HepG2 (cell line): ENCODE data around the gene NAV3. TPM values are rescaled to one million over a fixed set of nuclear protein-coding genes. Genes with fewer than 3 reads are reported as not detected.

Experiments used
- ATAC-seq: fragments of 200-7000 bp; cut with Tn5 transposase; 3 replicates; pipeline ENCODE4 v1.9.1; 2020; ENCODE audit warnings: mild to moderate bottlenecking, moderate library complexity
- BruUV-seq: library from RNA; stranded (reverse); fragments of 400-500 nt; replicated peaks from 2 replicates; lab custom pipeline; 2021; lab: Mats Ljungman, UMichigan
- CTCF ChIA-PET: fragments of 300-600 bp; formaldehyde crosslinking; extraction: SDS; loops from one replicate; lab custom pipeline; 2021; ENCODE audit warnings: low total read pairs, inconsistent platforms, low intra/inter-chr PET ratio; lab: Yijun Ruan, JAX
- POLR2A ChIA-PET: fragments of 350-600 bp; sonication (Branson Sonifier 250); formaldehyde crosslinking; loops from one replicate; lab custom pipeline; 2020; ENCODE audit warnings: antibody characterized with exemption, inconsistent platforms; lab: Yijun Ruan, JAX
- DNase-seq: peaks from one replicate; pipeline ENCODE4 v3.0.0-alpha.2; 2015; ENCODE audit warnings: low spot score
- FAIRE-seq: peaks from 3 replicates; lab custom pipeline; 2011; peaks lifted over from hg19 to GRCh38; lab: Jason Lieb, UNC
- H2AFZ ChIP-seq: one replicate; pipeline ENCODE4 v1.6.1; 2011; ENCODE audit warnings: low read length, inconsistent platforms
- H3K27ac ChIP-seq: fragments of 300-600 bp; 3 replicates; pipeline ENCODE4 v1.8.0; 2011; ENCODE audit warnings: mixed run types, mild to moderate bottlenecking, mixed read lengths, low read length, inconsistent platforms; ENCODE audit not compliant: insufficient read depth; ENCODE audit errors: extremely low read length
- H3K27me3 ChIP-seq, 2 experiments: fragments of 200-600 bp in 1 of 2; 2 replicates in 1 of 2; 3 replicates in 1 of 2; pipeline versions ENCODE4 v1.6.0 to v1.8.0; 2011; ENCODE audit warnings: low read length in 2 of 2, mild to moderate bottlenecking in 2 of 2, moderate library complexity in 2 of 2, inconsistent platforms in 1 of 2; ENCODE audit not compliant: insufficient read depth in 2 of 2, control insufficient read depth in 1 of 2
- H3K36me3 ChIP-seq, 2 experiments: fragments of 200-600 bp in 1 of 2; replicated peaks in 1 of 2; 2 replicates in 1 of 2; 3 replicates in 1 of 2; pipeline versions ENCODE4 v1.5.1 to v1.8.0; 2011; ENCODE audit warnings: low read length in 2 of 2, inconsistent platforms in 1 of 2; ENCODE audit not compliant: insufficient read depth in 2 of 2, control insufficient read depth in 1 of 2
- H3K4me1 ChIP-seq: 2 replicates; pipeline ENCODE4 v1.5.1; 2012; ENCODE audit warnings: low read length, inconsistent platforms; ENCODE audit not compliant: insufficient read depth
- H3K4me2 ChIP-seq: 2 replicates; pipeline ENCODE4 v1.6.0; 2011; ENCODE audit warnings: low read depth, low read length, inconsistent platforms
- H3K4me3 ChIP-seq, 3 experiments: fragments of 200-600 bp in 1 of 3; sonication (generic), shearing (Covaris generic) in 1 of 3; replicated peaks in 1 of 3; 2 replicates each; pipeline ENCODE4 v1.5.1; 2011 to 2016; ENCODE audit warnings: low read length in 3 of 3, inconsistent platforms in 2 of 3, low read depth in 2 of 3, mild to moderate bottlenecking in 2 of 3, control low read depth in 1 of 3, mixed read lengths in 1 of 3; ENCODE audit not compliant: insufficient read depth in 1 of 3
- H3K79me2 ChIP-seq: one replicate; pipeline ENCODE4 v1.6.1; 2011; ENCODE audit warnings: low read length, inconsistent platforms; ENCODE audit not compliant: insufficient read depth
- H3K9ac ChIP-seq: 2 replicates; pipeline ENCODE4 v1.6.0; 2011; ENCODE audit warnings: mild to moderate bottlenecking, low read depth, low read length, inconsistent platforms; ENCODE audit not compliant: insufficient read depth
- H3K9me3 ChIP-seq: 2 replicates; pipeline ENCODE4 v1.5.1; 2012; ENCODE audit warnings: mild to moderate bottlenecking, low read length
- H4K20me1 ChIP-seq: 2 replicates; pipeline ENCODE4 v1.6.0; 2011; ENCODE audit warnings: inconsistent platforms, mild to moderate bottlenecking, low read length, moderate library complexity; ENCODE audit not compliant: insufficient read depth
- FOXO1 ChIP-seq: sonication (generic); formaldehyde crosslinking; IDR thresholded peaks from 2 replicates; pipeline ENCODE4 v1.4.0; 2020; ENCODE audit warnings: missing genetic modification reagents
- KAT8 ChIP-seq: IDR thresholded peaks from 2 replicates; pipeline ENCODE4 v1.6.1; 2016; ENCODE audit warnings: missing genetic modification reagents, missing compliant biosample characterization
- MLXIP ChIP-seq: sonication (generic); formaldehyde crosslinking; IDR thresholded peaks from 2 replicates; pipeline ENCODE4 v1.9.0; 2021; ENCODE audit warnings: missing genetic modification reagents, borderline replicate concordance
- PLRG1 ChIP-seq: fragments of 450-650 bp; conservative IDR thresholded peaks from 2 replicates; pipeline ENCODE4 v1.6.1; 2016
- ZNF280B ChIP-seq: sonication (generic); formaldehyde crosslinking; IDR thresholded peaks from 2 replicates; pipeline ENCODE4 v1.5.0; 2020; ENCODE audit warnings: missing genetic modification reagents, mild to moderate bottlenecking, borderline replicate concordance
- ZNF501 ChIP-seq: sonication (generic); formaldehyde crosslinking; IDR thresholded peaks from 2 replicates; pipeline ENCODE4 v1.5.1; 2020; ENCODE audit warnings: mild to moderate bottlenecking, moderate library complexity, missing genetic modification reagents
- ZNF570 ChIP-seq: sonication (generic); formaldehyde crosslinking; IDR thresholded peaks from 2 replicates; pipeline ENCODE4 v1.4.0; 2020; ENCODE audit warnings: mild to moderate bottlenecking, missing genetic modification reagents, borderline replicate concordance
- ZNF782 ChIP-seq: sonication (generic); formaldehyde crosslinking; IDR thresholded peaks from 2 replicates; pipeline ENCODE4 v1.4.0; 2020; ENCODE audit warnings: missing genetic modification reagents, mild to moderate bottlenecking, borderline replicate concordance
- ZSCAN12 ChIP-seq: sonication (generic); formaldehyde crosslinking; IDR thresholded peaks from 2 replicates; pipeline ENCODE4 v1.9.0; 2021; ENCODE audit warnings: mild to moderate bottlenecking, missing genetic modification reagents
- ZSCAN25 ChIP-seq: sonication (generic); formaldehyde crosslinking; IDR thresholded peaks from 2 replicates; pipeline ENCODE4 v1.8.0; 2022; ENCODE audit warnings: mild to moderate bottlenecking, missing genetic modification reagents
- WGBS: methylation state at CpG from one replicate; pipeline ENCODE4 v1.1.6; 2017; ENCODE audit warnings: low lambda C conversion rate; 5-methylcytosine and 5-hydroxymethylcytosine counted together
- in situ Hi-C: cut with HindIII; loops from 2 replicates; pipeline ENCODE4 v1.10.0; 2017; ENCODE audit warnings: low pct_unique_long_range_greater_than_20kb; ENCODE audit not compliant: extremely low pct_ligation_motif_present
- intact Hi-C: fragments of 100-400 bp; cut with micrococcal nuclease; formaldehyde crosslinking; loops from one replicate; pipeline ENCODE4 v1.10.0; 2022; ENCODE audit not compliant: unreplicated experiment
- polyA plus RNA-seq, 8 experiments: library from polyadenylated mRNA; depleted of rRNA in 3 of 8; stranded (reverse) in 7 of 8; unstranded in 1 of 8; fragments of >200 nt; fragmentation: Illumina TruSeq in 4 of 8; extraction: Trizol in 4 of 8; gene quantifications; 2 replicates each; pipeline versions ENCODE4 v1.2.1 to v1.2.3, GENCODE V29; 2011 to 2016; ENCODE audit warnings: low read depth in 4 of 8, missing spikeins in 1 of 8, mixed read lengths in 1 of 8; ENCODE audit not compliant: insufficient read depth in 1 of 8
- total RNA-seq, 5 experiments: library from RNA; depleted of rRNA; stranded (reverse); fragments of >200 nt; fragmentation: Illumina TruSeq; extraction: Trizol; gene quantifications; 2 replicates each; pipeline ENCODE4 v1.2.3, GENCODE V29; 2016; ENCODE audit warnings: low read depth in 1 of 5
- TF ChIP-seq, protein P1 (sequence below): sonication (generic); formaldehyde crosslinking; IDR thresholded peaks from 2 replicates; pipeline ENCODE4 v1.4.0; 2020; ENCODE audit warnings: low read depth, mild to moderate bottlenecking, missing genetic modification reagents
- TF ChIP-seq, protein P2 (sequence below): IDR thresholded peaks from 2 replicates; pipeline ENCODE4 v1.6.1; 2018; ENCODE audit warnings: missing genetic modification reagents, mild to moderate bottlenecking, missing compliant biosample characterization

Gene NAV3
- total and polyA plus RNA-seq, 2 of the 13 experiments (the other 11 are each of a cell fraction or from before 2014, with no cell fraction given), result 0.01 to 0.18 TPM

- POLR2A ChIA-PET, result no interaction called here
- WGBS, result 22% methylated on average over 1 of the region's 1 CpG
- in situ Hi-C loops (no loop called here), intact Hi-C loops (no loop called here)
- Histone ChIP-seq H3K4me1 (no peaks in the 10 kb centered on the region), H2AFZ (no peak overlapping the region), H3K79me2 (no peaks in the 10 kb centered on the region), H3K36me3 (no peaks in the 10 kb centered on the region), H3K27ac (no peak overlapping the region), H3K4me3 (no peak overlapping the region)
- DNase-seq, result no peak
- BruUV-seq, result no TSS peak
- CTCF ChIA-PET, result no interaction called here
- no peak for TF ChIP-seq ZNF782 (CRISPR knock-in tag)
- no peak for TF ChIP-seq ZNF570 (CRISPR knock-in tag)
- TF ChIP-seq, protein P1, sequence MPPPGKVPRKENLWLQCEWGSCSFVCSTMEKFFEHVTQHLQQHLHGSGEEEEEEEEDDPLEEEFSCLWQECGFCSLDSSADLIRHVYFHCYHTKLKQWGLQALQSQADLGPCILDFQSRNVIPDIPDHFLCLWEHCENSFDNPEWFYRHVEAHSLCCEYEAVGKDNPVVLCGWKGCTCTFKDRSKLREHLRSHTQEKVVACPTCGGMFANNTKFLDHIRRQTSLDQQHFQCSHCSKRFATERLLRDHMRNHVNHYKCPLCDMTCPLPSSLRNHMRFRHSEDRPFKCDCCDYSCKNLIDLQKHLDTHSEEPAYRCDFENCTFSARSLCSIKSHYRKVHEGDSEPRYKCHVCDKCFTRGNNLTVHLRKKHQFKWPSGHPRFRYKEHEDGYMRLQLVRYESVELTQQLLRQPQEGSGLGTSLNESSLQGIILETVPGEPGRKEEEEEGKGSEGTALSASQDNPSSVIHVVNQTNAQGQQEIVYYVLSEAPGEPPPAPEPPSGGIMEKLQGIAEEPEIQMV (CRISPR knock-in tag), result no peak
- TF ChIP-seq ZSCAN25, result no peak
- no peak for TF ChIP-seq KAT8
- no peak for TF ChIP-seq ZSCAN12 (CRISPR knock-in tag)
- TF ChIP-seq, all 625 proteins: peak for 0
- Histone ChIP-seq H3K4me2 (no peak overlapping the region), H3K9ac (no peak overlapping the region), H3K27me3 (no peaks in the 10 kb centered on the region; a peak in 1 of 5 replicates), H4K20me1 (no peaks in the 10 kb centered on the region), H3K9me3 (no peaks in the 10 kb centered on the region)
- ATAC-seq (no peak), FAIRE-seq (no peak)
Measured at GRCh38 chr12:78240827-78241226, 410.1 kb downstream of the NAV3 start.

- H3K36me3 ChIP-seq, result no peaks in the 10 kb centered on the region
- H3K4me1 ChIP-seq, result no peaks in the 10 kb centered on the region
- H3K79me2 ChIP-seq, result no peaks in the 10 kb centered on the region
- DNase-seq (no peak), FAIRE-seq (no peak), ATAC-seq (no peak)
- H3K4me3 ChIP-seq, result no peak overlapping the region
- POLR2A ChIA-PET, result no interaction called here
- no peak overlapping the region for H2AFZ ChIP-seq
- no peak overlapping the region for H3K27ac ChIP-seq
- no peaks in the 10 kb centered on the region for H4K20me1 ChIP-seq
- intact Hi-C loops (no loop called here), in situ Hi-C loops (no loop called here)
- BruUV-seq, result no TSS peak
- H3K9me3 ChIP-seq, result no peaks in the 10 kb centered on the region
- no peak overlapping the region for H3K4me2 ChIP-seq
- WGBS, result 4% methylated on average over 2 of the region's 6 CpGs
- no peaks in the 10 kb centered on the region; a peak in 1 of 5 replicates for H3K27me3 ChIP-seq
- CTCF ChIA-PET, result no interaction called here
- H3K9ac ChIP-seq, result no peak overlapping the region
- no peak for TF ChIP-seq PLRG1
- TF ChIP-seq ZNF280B (CRISPR knock-in tag), result no peak
- TF ChIP-seq, protein P2, sequence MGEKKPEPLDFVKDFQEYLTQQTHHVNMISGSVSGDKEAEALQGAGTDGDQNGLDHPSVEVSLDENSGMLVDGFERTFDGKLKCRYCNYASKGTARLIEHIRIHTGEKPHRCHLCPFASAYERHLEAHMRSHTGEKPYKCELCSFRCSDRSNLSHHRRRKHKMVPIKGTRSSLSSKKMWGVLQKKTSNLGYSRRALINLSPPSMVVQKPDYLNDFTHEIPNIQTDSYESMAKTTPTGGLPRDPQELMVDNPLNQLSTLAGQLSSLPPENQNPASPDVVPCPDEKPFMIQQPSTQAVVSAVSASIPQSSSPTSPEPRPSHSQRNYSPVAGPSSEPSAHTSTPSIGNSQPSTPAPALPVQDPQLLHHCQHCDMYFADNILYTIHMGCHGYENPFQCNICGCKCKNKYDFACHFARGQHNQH (CRISPR knock-in tag), result no peak
- TF ChIP-seq FOXO1 (CRISPR knock-in tag), result no peak
- no peak for TF ChIP-seq ZNF501
- TF ChIP-seq MLXIP (CRISPR knock-in tag), result no peak
Measured at GRCh38 chr12:78241446-78241845, 410.8 kb downstream of the NAV3 start.
